Measurements from ENCODE around the gene KRT73. TPM values are rescaled to one million over a fixed set of nuclear protein-coding genes. Genes with fewer than 3 reads are reported as not detected.

KRT73 gene
- total and polyA plus RNA-seq, 2 donors (not counting 3 experiments of a cell fraction or from before 2014, with no cell fraction given): not detected

GRCh38 chr12:52601671-52602070 lies 16.7 kb downstream of the KRT73 start:
- H3K9me1 ChIP-seq (replicated peaks; ENCODE audit: control insufficient read depth, extremely low read depth, insufficient read depth, low read length): no peaks in the 10 kb centered on the region
- no peaks in the 10 kb centered on the region for H3K79me2 ChIP-seq (ENCODE audit: control insufficient read depth, insufficient read depth, low read length)
- H3K4me1 ChIP-seq (ENCODE audit: control insufficient read depth, extremely low read depth, insufficient read depth, low read length): no peaks in the 10 kb centered on the region
- peaks cover 20 to 39% of the 10 kb centered on the region in 2 experiments for H3K27me3 ChIP-seq (ENCODE audit: control insufficient read depth in 2 of 2, insufficient read depth in 2 of 2, low read length in 2 of 2)
- no peak overlapping the region for H3K27ac ChIP-seq (ENCODE audit: insufficient read depth, low read depth, low read length)
- intact Hi-C loops (cut with micrococcal nuclease) (no loop called here), dilution Hi-C loops (cut with MboI; ENCODE audit: extremely low pct_ligation_motif_present, low sequenced_read_pairs) (no loop called here)
- ChIA-PET POLR2A (no interaction called here), CTCF (no interaction called here)
- no peaks in the 10 kb centered on the region for H4K20me1 ChIP-seq (replicated peaks; ENCODE audit: control insufficient read depth, extremely low read depth, insufficient read depth, low read length)
- no peak overlapping the region for H3K4me3 ChIP-seq (replicated peaks in 1 of 3; ENCODE audit: insufficient read depth in 1 of 3, low read depth in 1 of 3, low read length in 3 of 3)
- no TSS peak for BruUV-seq (replicated peaks)
- H3K9ac ChIP-seq (replicated peaks; ENCODE audit: extremely low read depth, insufficient read depth, low read length): no peak overlapping the region
- FAIRE-seq (no peak), DNase-seq (ENCODE audit: low read depth, low spot score) (no peak)
- TF ChIP-seq FOS (IDR thresholded peaks at IDR 0.05; ENCODE audit: borderline replicate concordance, insufficient read depth, low read length) (no peak), POLR2A (IDR thresholded peaks at IDR 0.05; ENCODE audit: low read depth, low read length) (no peak), EZH2 (IDR thresholded peaks at IDR 0.05; ENCODE audit: borderline replicate concordance, low read depth, low read length, severe bottlenecking) (no peak), GATA2 (IDR thresholded peaks at IDR 0.05; ENCODE audit: insufficient read depth, insufficient read length, low read depth, low read length) (no peak), MYC (IDR thresholded peaks at IDR 0.05; ENCODE audit: low read depth, low read length) (no peak), POLR2AphosphoS5 (IDR thresholded peaks at IDR 0.05; ENCODE audit: insufficient read depth, low read depth, low read length) (no peak), JUN (IDR thresholded peaks at IDR 0.05; ENCODE audit: borderline replicate concordance, insufficient read depth, insufficient read length, low read depth) (no peak)
- TF ChIP-seq, protein P1, sequence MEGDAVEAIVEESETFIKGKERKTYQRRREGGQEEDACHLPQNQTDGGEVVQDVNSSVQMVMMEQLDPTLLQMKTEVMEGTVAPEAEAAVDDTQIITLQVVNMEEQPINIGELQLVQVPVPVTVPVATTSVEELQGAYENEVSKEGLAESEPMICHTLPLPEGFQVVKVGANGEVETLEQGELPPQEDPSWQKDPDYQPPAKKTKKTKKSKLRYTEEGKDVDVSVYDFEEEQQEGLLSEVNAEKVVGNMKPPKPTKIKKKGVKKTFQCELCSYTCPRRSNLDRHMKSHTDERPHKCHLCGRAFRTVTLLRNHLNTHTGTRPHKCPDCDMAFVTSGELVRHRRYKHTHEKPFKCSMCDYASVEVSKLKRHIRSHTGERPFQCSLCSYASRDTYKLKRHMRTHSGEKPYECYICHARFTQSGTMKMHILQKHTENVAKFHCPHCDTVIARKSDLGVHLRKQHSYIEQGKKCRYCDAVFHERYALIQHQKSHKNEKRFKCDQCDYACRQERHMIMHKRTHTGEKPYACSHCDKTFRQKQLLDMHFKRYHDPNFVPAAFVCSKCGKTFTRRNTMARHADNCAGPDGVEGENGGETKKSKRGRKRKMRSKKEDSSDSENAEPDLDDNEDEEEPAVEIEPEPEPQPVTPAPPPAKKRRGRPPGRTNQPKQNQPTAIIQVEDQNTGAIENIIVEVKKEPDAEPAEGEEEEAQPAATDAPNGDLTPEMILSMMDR (IDR thresholded peaks at IDR 0.05; ENCODE audit: extremely low read depth in 1 of 2, insufficient read depth in 1 of 2, low read depth in 1 of 2, low read length in 2 of 2): no peak
- TF ChIP-seq, protein P2, sequence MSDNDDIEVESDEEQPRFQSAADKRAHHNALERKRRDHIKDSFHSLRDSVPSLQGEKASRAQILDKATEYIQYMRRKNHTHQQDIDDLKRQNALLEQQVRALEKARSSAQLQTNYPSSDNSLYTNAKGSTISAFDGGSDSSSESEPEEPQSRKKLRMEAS (IDR thresholded peaks at IDR 0.05; ENCODE audit: insufficient read depth, insufficient read length): no peak
- no peak overlapping the region for H2AFZ ChIP-seq (ENCODE audit: low read depth, low read length)
- H3K36me3 ChIP-seq (ENCODE audit: control insufficient read depth in 2 of 2, extremely low read depth in 1 of 2, insufficient read depth in 2 of 2, low read length in 2 of 2): no peaks in the 10 kb centered on the region
- H3K4me2 ChIP-seq (ENCODE audit: insufficient read depth, low read length): no peak overlapping the region
- H3K9me3 ChIP-seq (replicated peaks; ENCODE audit: control insufficient read depth, insufficient read depth, low read length): no peaks in the 10 kb centered on the region
